Ureter (tissue), 1 donor: ENCODE data around the gene SH3TC1. TPM values are rescaled to one million over a fixed set of nuclear protein-coding genes. Genes with fewer than 3 reads are reported as not detected.

Experiments used
- DNase-seq: peaks from one replicate; pipeline ENCODE4 v3.0.0-alpha.2; 2020; ENCODE audit warnings: low spot score
- total RNA-seq: library from RNA; stranded (reverse); gene quantifications from one replicate; pipeline ENCODE4 v1.2.4, GENCODE V29; 2023
- donor health status: DM: yes; HTN: yes; CAD: no.

The SH3TC1 gene
- total RNA-seq, 1 donor from 2014 or later = 87.0 TPM

- DNase-seq = peak; percentile 90
Measured at GRCh38 chr4:8274765-8275547, 75.9 kb downstream of the SH3TC1 start.

GRCh38 chr4:8275548-8275910 lies 76.4 kb downstream of the SH3TC1 start:
- DNase-seq = no peak

- DNase-seq = no peak
Measured at GRCh38 chr4:8276358-8277240, 77.5 kb downstream of the SH3TC1 start.

GRCh38 chr4:8277356-8278008 lies 78.4 kb downstream of the SH3TC1 start:
- no peak for DNase-seq

GRCh38 chr4:8278009-8278395 lies 78.9 kb downstream of the SH3TC1 start:
- DNase-seq = no peak

- no peak for DNase-seq
Measured at GRCh38 chr4:8278421-8279287, 79.6 kb downstream of the SH3TC1 start.

GRCh38 chr4:8279321-8280157 lies 80.4 kb downstream of the SH3TC1 start:
- no peak for DNase-seq

GRCh38 chr4:8280158-8280875 lies 81.2 kb downstream of the SH3TC1 start:
- no peak for DNase-seq

GRCh38 chr4:8280876-8281440 lies 81.9 kb downstream of the SH3TC1 start:
- DNase-seq = no peak

- DNase-seq = peak; percentile 70
Measured at GRCh38 chr4:8281519-8282133, 82.5 kb downstream of the SH3TC1 start.

- DNase-seq = no peak
Measured at GRCh38 chr4:8282134-8282641, 83.1 kb downstream of the SH3TC1 start.

- no peak for DNase-seq
Measured at GRCh38 chr4:8282742-8283141, 83.7 kb downstream of the SH3TC1 start.

GRCh38 chr4:8283161-8283560 lies 84.1 kb downstream of the SH3TC1 start:
- no peak for DNase-seq

GRCh38 chr4:8283631-8284121 lies 84.6 kb downstream of the SH3TC1 start:
- no peak for DNase-seq

GRCh38 chr4:8284391-8284790 lies 85.3 kb downstream of the SH3TC1 start:
- DNase-seq = no peak

GRCh38 chr4:8285143-8285975 lies 86.3 kb downstream of the SH3TC1 start:
- no peak for DNase-seq

- no peak for DNase-seq
Measured at GRCh38 chr4:8285976-8286718, 87.1 kb downstream of the SH3TC1 start.
